GM12872 (cell line): ENCODE data around the gene GLO1.

ENCODE experiments used
- CTCF ChIP-seq: IDR thresholded peaks from 3 replicates; pipeline ENCODE4 v1.5.1; 2011; ENCODE audit warnings: low read depth, mild to moderate bottlenecking, low read length, moderate library complexity; ENCODE audit not compliant: insufficient read depth

GLO1 gene

DNA sequence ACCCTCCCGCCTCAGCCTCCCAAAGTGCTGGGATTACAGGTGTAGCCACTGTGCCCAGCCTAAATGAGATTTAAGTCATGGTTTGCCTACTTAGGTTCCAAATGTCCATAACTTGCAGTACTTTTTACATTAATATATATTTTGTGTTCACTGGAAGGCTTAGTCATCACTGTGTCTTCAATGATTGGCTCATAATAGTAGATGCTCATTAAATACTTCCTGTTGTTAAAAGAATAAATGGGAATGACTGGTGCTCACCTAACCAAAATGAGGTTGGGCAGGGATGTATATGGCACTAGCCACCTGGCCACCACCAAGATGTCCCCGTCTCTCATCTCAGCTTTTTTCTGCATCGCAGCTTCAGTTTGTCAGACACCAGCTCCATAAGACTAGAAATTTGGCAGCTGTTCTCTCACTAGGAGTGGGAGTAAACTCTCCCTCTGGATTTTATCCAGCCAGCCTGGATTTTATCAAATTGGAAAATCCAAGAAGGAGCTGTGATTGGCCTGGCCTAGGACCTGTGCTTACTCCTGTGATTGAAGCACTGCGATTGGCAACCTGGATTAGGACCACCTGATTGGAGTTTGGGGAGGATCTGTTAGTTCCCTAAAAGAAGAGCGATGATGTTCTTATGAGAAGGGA lies 1.1 kb upstream of the GLO1 start:
- TF ChIP-seq CTCF: no peak

- no peak for TF ChIP-seq CTCF
Measured at GRCh38 chr6:38701551-38701950, 1.4 kb downstream of the GLO1 start.

DNA sequence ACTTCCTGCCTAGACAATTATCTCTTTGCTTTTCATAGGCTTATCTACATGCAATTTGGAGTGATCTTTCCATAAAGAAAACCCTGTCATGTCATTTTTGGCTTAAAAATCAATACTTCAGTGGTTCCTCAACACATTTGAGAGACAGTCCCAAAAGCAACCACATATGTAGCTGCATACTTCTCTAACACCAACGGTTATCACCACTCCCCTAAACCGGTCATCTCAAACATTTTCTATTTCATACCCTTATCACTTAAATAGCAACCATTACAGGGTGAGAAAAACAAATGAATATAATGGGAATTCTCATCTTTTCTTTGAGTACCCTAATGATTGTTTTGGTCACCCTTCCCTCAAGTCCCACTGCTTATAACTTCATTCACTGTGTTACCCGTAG lies 5.1 kb downstream of the GLO1 start:
- TF ChIP-seq CTCF: no peak

- no peak for TF ChIP-seq CTCF
Measured at GRCh38 chr6:38696345-38696744, 6.6 kb downstream of the GLO1 start.

DNA sequence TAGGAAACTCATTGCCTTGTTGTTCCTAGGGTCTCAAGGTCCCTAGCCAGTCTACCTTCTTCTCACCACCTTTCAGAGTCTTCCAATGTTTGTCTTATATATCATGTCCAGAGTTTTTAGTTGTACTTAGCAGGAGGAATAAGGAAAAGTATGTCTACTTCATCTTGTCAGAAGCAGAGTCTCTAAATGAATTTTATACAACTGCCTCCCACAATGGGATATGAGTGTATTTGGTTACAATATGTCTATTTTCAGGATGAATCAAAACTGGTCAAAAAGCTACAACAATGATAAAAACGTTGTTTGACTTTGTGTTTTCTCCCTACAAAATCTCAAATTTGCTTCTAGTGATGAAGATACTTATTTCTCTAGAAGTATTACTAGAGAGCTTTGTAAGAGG lies 7.0 kb downstream of the GLO1 start:
- TF ChIP-seq CTCF: no peak

- no peak for TF ChIP-seq CTCF
Measured at GRCh38 chr6:38695227-38695900, 7.6 kb downstream of the GLO1 start.

DNA sequence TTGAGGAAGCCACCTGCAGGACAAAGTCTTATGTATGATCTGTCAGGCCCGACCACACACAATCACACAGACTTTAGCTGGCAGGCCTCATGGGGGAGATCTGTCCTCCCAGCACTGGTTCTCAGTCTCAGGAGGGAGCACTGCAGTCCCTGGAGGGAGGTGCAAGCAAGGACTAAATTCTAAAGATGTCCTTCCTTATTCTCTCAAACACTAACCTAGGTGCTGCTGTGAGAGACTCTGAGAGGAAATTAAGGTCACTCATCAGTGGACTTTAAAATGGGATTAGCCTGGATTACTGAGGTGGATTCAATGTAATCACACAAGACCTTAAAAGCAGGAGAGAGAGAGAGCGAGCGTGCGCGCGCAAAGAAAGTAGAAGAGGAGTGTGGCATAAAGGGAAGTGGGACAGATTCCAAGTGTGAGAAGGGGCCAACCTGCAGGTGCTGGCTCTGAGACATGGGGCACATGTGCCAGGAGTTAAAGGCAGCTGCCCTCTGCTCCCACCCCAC lies 14.3 kb downstream of the GLO1 start:
- TF ChIP-seq CTCF: 0 out of 3 replicates have a peak, but pooled peaks have one; percentile 21
